Activated naive CD8-positive, alpha-beta T cell treated with anti-CD3 and anti-CD28 coated beads, Interleukin-2, amount 50 U/mL, for 24 hours (primary cell): Measurements from ENCODE around the gene TBC1D9.
"Not testable (repeated sequence)": the region's sequence is repeated elsewhere in the genome, so short reads cannot be mapped to it uniquely, and the experiment has no call there.

Experiments used
- ATAC-seq: fragments of 150-1000 bp; cut with Tn5 transposase; one replicate; pipeline ENCODE4 v1.10.0; 2021
- DNase-seq: peaks from one replicate; pipeline ENCODE4 v3.0.0; 2021
- H3K27ac Mint-ChIP-seq: one replicate; pipeline ENCODE4 v1.8.0; 2021; ENCODE audit warnings: mild to moderate bottlenecking, mixed read lengths
- H3K27me3 Mint-ChIP-seq: one replicate; pipeline ENCODE4 v1.8.0; 2021; ENCODE audit warnings: mixed read lengths
- H3K36me3 Mint-ChIP-seq: one replicate; pipeline ENCODE4 v1.8.0; 2021; ENCODE audit warnings: low read depth, mixed read lengths
- H3K4me1 Mint-ChIP-seq: one replicate; pipeline ENCODE4 v1.8.0; 2021; ENCODE audit warnings: mixed read lengths
- H3K4me3 Mint-ChIP-seq: one replicate; pipeline ENCODE4 v1.8.0; 2021; ENCODE audit warnings: mild to moderate bottlenecking, moderate library complexity, mixed read lengths
- H3K9me3 Mint-ChIP-seq: one replicate; pipeline ENCODE4 v1.8.0; 2021; ENCODE audit warnings: mixed read lengths

The TBC1D9 gene

DNA sequence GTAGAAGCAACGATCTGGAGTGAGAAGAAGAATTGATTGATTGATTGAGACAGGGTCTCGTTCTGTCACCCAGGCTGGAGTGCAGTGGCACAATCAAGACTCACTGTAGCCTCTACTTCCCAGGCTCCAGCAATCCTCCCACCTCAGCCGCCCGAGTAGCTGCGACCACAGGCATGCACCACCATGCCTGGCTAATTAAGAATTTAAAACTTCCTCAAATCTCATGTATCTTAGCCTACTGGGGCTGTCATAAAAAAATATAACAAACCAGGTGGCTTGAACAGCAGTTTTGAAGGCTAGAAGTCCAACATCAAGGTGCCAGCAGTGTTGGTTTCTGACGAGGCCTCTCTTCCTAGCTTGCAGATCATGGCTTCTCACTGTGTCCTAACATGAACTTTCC, 18.3 kb upstream of the TBC1D9 start:
- DNase-seq (no peak), ATAC-seq (no peak)
- Mint-ChIP-seq H3K9me3 (no peaks in the 10 kb centered on the region), H3K36me3 (no peaks in the 10 kb centered on the region), H3K27ac (no peak overlapping the region), H3K4me1 (no peaks in the 10 kb centered on the region), H3K4me3 (no peak overlapping the region), H3K27me3 (no peaks in the 10 kb centered on the region)

DNA sequence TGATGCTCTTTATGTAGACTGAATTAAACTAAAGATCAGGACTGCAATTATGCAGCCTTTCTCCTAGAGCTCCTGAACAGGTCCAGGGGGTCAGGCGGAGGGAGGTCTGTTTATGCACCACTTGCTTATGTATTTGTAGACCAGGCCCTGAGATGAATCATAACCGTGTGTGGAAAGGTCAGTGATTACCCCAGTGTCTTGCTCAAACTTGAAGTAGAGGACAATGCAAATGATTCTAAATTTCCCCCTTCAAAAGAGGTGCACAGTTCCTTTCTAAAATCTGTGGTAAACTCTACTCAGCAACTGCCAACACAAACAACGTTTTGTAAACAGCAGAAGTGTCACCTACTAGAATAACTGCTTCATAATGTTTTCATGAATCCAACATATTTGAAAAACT, 13.0 kb upstream of the TBC1D9 start:
- ATAC-seq (no peak), DNase-seq (no peak)
- Mint-ChIP-seq H3K4me1 (no peaks in the 10 kb centered on the region), H3K27me3 (peaks cover 2% of the 10 kb centered on the region), H3K9me3 (no peaks in the 10 kb centered on the region), H3K36me3 (no peaks in the 10 kb centered on the region), H3K4me3 (no peak overlapping the region), H3K27ac (no peak overlapping the region)

- ATAC-seq (no peak), DNase-seq (no peak)
- peaks cover 10% of the 10 kb centered on the region for H3K27me3 Mint-ChIP-seq
- H3K27ac Mint-ChIP-seq: no peak overlapping the region
- no peaks in the 10 kb centered on the region for H3K4me1 Mint-ChIP-seq
- no peaks in the 10 kb centered on the region for H3K9me3 Mint-ChIP-seq
- H3K4me3 Mint-ChIP-seq: no peak overlapping the region
- no peaks in the 10 kb centered on the region for H3K36me3 Mint-ChIP-seq
Measured at GRCh38 chr4:140764785-140765392, 8.7 kb upstream of the TBC1D9 start.

GRCh38 chr4:140762202-140762601, 6.0 kb upstream of the TBC1D9 start:
- Mint-ChIP-seq H3K9me3 (no peaks in the 10 kb centered on the region), H3K4me1 (peaks cover 4% of the 10 kb centered on the region), H3K36me3 (no peaks in the 10 kb centered on the region), H3K27me3 (peaks cover 18% of the 10 kb centered on the region), H3K27ac (no peak overlapping the region), H3K4me3 (no peak overlapping the region)
- DNase-seq (no peak), ATAC-seq (no peak)

GRCh38 chr4:140757232-140757630, 1.0 kb upstream of the TBC1D9 start:
- H3K27me3 Mint-ChIP-seq: peaks cover 42% of the 10 kb centered on the region
- H3K9me3 Mint-ChIP-seq: no peaks in the 10 kb centered on the region
- H3K4me3 Mint-ChIP-seq: peak overlapping the region; percentile 67
- peaks cover 12% of the 10 kb centered on the region for H3K4me1 Mint-ChIP-seq
- DNase-seq (no peak), ATAC-seq (no peak)
- no peak overlapping the region for H3K27ac Mint-ChIP-seq
- no peaks in the 10 kb centered on the region for H3K36me3 Mint-ChIP-seq

- Mint-ChIP-seq H3K27me3 (peaks cover 49% of the 10 kb centered on the region), H3K4me1 (peaks cover 12% of the 10 kb centered on the region), H3K9me3 (no peaks in the 10 kb centered on the region), H3K27ac (no peak overlapping the region), H3K4me3 (peak overlapping the region; percentile 67), H3K36me3 (no peaks in the 10 kb centered on the region)
- DNase-seq (peak; percentile 23), ATAC-seq (peak; percentile 62)
Measured at GRCh38 chr4:140755774-140756318, 339 bp downstream of the TBC1D9 start.

- no peak for DNase-seq
- no peaks in the 10 kb centered on the region for H3K36me3 Mint-ChIP-seq
- H3K9me3 Mint-ChIP-seq: no peaks in the 10 kb centered on the region
- peaks cover 12% of the 10 kb centered on the region for H3K4me1 Mint-ChIP-seq
- peak overlapping the region; percentile 23 for H3K27ac Mint-ChIP-seq
- H3K27me3 Mint-ChIP-seq: peaks cover 48% of the 10 kb centered on the region
- ATAC-seq: no peak
- H3K4me3 Mint-ChIP-seq: peak overlapping the region; percentile 51
Measured at GRCh38 chr4:140754918-140755773, 1.0 kb downstream of the TBC1D9 start.

- Mint-ChIP-seq H3K9me3 (peaks cover 4% of the 10 kb centered on the region), H3K27ac (no peak overlapping the region), H3K27me3 (peaks cover 45% of the 10 kb centered on the region), H3K4me3 (no peak overlapping the region), H3K4me1 (peaks cover 12% of the 10 kb centered on the region), H3K36me3 (no peaks in the 10 kb centered on the region)
- ATAC-seq (no peak), DNase-seq (no peak)
Measured at GRCh38 chr4:140753329-140753728, 2.9 kb downstream of the TBC1D9 start.

DNA sequence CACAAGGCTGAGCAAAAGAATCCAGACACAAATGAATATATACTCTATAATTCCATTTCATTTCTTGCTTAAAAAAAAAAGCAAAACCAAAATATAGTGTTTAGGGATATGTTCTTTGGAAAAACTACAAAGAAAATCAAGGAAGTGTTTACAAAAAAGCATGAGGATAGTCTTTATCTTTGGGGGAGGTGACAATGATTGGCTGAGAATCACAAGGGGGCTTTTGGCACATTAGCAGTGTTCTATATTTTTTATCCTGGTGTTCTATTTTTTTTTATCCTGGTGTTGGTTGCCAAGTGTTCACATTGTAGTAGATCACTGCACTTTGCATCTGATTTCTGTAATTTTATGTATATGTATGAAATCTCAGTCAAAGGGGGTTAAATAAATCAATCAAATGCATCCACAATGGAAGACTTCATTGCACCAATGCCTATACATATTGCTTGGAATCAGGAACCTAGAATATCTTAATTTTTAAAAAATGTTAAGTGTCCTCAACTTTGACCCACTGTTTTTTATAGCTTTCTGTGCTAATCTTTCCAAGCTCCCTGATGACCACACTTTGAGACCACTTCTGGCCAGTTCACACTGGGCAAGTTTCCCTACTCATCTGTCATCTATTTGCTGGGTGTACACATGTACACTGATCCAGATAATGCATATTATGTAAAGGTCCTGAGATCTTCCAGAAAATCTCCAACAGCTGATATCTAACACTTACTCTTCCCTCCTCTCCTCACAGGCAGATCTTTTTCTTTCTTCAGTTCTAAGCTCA, 3.7 kb downstream of the TBC1D9 start:
- Mint-ChIP-seq H3K4me3 (no peak overlapping the region), H3K27ac (no peak overlapping the region), H3K36me3 (no peaks in the 10 kb centered on the region), H3K27me3 (peaks cover 44% of the 10 kb centered on the region), H3K4me1 (peaks cover 9% of the 10 kb centered on the region), H3K9me3 (peaks cover 11% of the 10 kb centered on the region)
- ATAC-seq (no peak), DNase-seq (no peak)

DNA sequence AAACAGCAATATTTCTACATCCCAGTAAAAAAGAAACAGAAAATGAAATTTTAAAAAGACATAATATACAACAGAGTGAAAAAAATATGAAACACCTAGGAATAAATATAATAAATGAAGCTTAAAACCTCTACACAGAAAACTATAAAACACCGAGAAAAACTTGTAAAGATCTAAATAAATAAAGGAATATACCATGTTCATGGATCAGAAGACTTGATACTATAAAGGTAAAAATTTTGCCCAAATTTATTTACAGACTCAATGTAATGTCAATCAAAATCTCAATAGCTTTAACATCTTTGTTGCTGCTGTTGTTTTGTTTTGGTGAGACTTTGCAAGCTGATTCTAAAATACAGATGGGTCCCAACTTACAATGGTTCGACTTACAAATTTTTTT, 5.7 kb downstream of the TBC1D9 start:
- no peak for DNase-seq
- peaks cover 36% of the 10 kb centered on the region for H3K27me3 Mint-ChIP-seq
- peaks cover 3% of the 10 kb centered on the region for H3K4me1 Mint-ChIP-seq
- H3K9me3 Mint-ChIP-seq: peaks cover 11% of the 10 kb centered on the region
- ATAC-seq: no peak
- no peak overlapping the region for H3K27ac Mint-ChIP-seq
- H3K36me3 Mint-ChIP-seq: no peaks in the 10 kb centered on the region
- H3K4me3 Mint-ChIP-seq: no peak overlapping the region

DNA sequence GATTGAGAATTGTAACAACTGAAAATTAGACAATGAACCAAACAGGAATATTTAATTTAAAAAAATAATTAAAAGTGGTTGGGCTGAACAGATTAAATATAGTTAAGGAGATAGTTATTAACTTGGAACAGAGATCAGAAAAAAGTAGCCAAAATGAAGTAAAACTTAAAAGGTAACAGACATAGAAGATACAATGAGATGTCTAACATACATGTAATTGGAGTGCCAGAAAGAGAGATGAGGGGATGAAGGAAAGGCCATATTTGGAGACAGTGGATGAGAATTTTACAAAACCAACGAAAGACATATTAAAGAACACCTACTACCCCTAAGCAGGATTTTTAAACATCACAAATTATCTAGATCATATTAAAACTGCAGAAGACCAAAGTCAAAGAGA, 8.0 kb downstream of the TBC1D9 start:
- peaks cover 22% of the 10 kb centered on the region for H3K27me3 Mint-ChIP-seq
- peaks cover 11% of the 10 kb centered on the region for H3K9me3 Mint-ChIP-seq
- no peaks in the 10 kb centered on the region for H3K36me3 Mint-ChIP-seq
- H3K4me1 Mint-ChIP-seq: no peaks in the 10 kb centered on the region
- ATAC-seq (no peak), DNase-seq (no peak)
- no peak overlapping the region for H3K4me3 Mint-ChIP-seq
- no peak overlapping the region for H3K27ac Mint-ChIP-seq

GRCh38 chr4:140746546-140746945, 9.6 kb downstream of the TBC1D9 start:
- DNase-seq, H3K4me3 Mint-ChIP-seq, H3K27ac Mint-ChIP-seq, H3K36me3 Mint-ChIP-seq, ATAC-seq, H3K4me1 Mint-ChIP-seq: not testable (repeated sequence)
- H3K27me3 Mint-ChIP-seq: peaks cover 12% of the 10 kb centered on the region
- H3K9me3 Mint-ChIP-seq: peaks cover 11% of the 10 kb centered on the region

DNA sequence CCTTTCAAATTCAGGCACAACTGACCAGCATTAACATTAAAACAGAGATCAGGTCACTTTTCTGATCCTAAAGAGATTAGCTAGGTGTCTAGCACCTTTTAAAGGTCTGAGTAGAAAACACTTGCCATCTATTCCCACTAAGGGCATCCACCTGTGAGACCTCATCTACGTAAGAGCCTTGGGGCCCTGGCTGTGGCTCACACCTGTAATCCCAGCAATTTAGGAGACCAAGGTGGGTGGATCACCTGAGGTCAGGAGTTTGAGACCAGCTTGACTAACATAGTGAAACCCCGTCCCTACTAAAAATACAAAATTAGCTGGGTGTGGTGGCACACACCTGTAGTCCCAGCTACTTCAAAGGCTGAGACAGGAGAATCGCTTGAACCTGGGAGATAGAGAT, 11.8 kb downstream of the TBC1D9 start:
- H3K36me3 Mint-ChIP-seq: no peaks in the 10 kb centered on the region
- H3K27ac Mint-ChIP-seq: no peak overlapping the region
- peaks cover 3% of the 10 kb centered on the region for H3K4me1 Mint-ChIP-seq
- peaks cover 14% of the 10 kb centered on the region for H3K27me3 Mint-ChIP-seq
- DNase-seq: no peak
- no peak overlapping the region for H3K4me3 Mint-ChIP-seq
- no peak for ATAC-seq
- peaks cover 11% of the 10 kb centered on the region for H3K9me3 Mint-ChIP-seq

DNA sequence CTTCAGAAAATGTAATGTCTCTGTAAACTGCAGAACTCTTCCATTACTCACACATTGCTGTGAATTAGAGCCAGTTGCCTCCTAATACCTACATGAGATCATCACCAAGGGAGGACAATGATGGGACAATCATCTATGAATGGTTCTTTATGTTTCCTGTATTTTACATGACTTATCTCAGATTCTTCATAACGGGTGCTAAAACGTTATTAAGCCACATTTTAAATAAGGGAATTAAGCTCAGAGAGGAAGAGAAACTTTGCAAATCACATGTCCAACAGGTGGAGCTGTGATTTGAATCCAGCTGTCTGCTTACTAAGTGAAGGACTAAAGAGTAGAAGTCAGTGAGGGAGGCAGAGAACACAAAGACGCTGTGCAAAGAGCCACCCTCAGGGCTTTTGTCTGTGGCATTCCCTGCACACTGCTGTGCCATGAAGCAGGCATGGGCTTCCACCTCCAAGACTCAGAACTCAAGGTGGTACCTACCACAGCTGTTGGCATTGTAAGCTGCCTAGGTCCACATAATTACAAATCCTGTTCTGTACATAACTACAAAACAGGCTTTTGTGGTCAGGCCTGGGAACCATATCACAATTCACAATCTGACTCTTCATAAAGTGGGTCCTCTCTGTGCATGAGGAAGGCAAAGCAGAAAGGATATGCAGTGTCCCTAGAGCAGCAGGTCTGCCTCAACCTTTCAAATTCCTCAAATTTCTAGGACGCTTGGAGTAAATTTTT, 12.8 kb downstream of the TBC1D9 start:
- no peak for DNase-seq
- Mint-ChIP-seq H3K36me3 (no peaks in the 10 kb centered on the region), H3K9me3 (peaks cover 7% of the 10 kb centered on the region), H3K27me3 (peaks cover 14% of the 10 kb centered on the region), H3K4me1 (peaks cover 3% of the 10 kb centered on the region), H3K4me3 (peak overlapping the region; percentile 15), H3K27ac (no peak overlapping the region)
- ATAC-seq: no peak
